ENCODE data around the gene VRK2. TPM values are rescaled to one million over a fixed set of nuclear protein-coding genes. Genes with fewer than 3 reads are reported as not detected.
A peak's percentile ranks its signal among the peaks of the same experiment; 100 is the strongest.

VRK2 gene
- total and polyA plus RNA-seq, 2 experiments from 2014 or later: 19.0 to 22.5 TPM

GRCh38 chr2:58204195-58204959, 157.8 kb downstream of the VRK2 start:
- TF ChIP-seq STAT1 (IDR thresholded peaks at IDR 0.05; ENCODE audit: unreplicated experiment) (no peak), JUNB (IDR thresholded peaks at IDR 0.05; ENCODE audit: unreplicated experiment) (no peak), ZNF331 (CRISPR knock-in tag; IDR thresholded peaks at IDR 0.05; ENCODE audit: low read depth) (no peak), CREB1 (CRISPR knock-in tag; IDR thresholded peaks at IDR 0.05; ENCODE audit: low read depth) (no peak), ZNF114 (CRISPR knock-in tag; IDR thresholded peaks at IDR 0.05) (no peak), NANOG (IDR thresholded peaks at IDR 0.05; ENCODE audit: borderline replicate concordance) (no peak), EZH2phosphoT487 (IDR thresholded peaks at IDR 0.05; ENCODE audit: unreplicated experiment) (no peak), POLR2AphosphoS5 (IDR thresholded peaks at IDR 0.05; ENCODE audit: low read depth) (no peak), EZH2 (IDR thresholded peaks at IDR 0.05; ENCODE audit: low read depth, unreplicated experiment) (no peak)
- TF ChIP-seq, protein P1, sequence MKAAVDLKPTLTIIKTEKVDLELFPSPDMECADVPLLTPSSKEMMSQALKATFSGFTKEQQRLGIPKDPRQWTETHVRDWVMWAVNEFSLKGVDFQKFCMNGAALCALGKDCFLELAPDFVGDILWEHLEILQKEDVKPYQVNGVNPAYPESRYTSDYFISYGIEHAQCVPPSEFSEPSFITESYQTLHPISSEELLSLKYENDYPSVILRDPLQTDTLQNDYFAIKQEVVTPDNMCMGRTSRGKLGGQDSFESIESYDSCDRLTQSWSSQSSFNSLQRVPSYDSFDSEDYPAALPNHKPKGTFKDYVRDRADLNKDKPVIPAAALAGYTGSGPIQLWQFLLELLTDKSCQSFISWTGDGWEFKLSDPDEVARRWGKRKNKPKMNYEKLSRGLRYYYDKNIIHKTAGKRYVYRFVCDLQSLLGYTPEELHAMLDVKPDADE (IDR thresholded peaks at IDR 0.05): no peak
- TF ChIP-seq, protein P2, sequence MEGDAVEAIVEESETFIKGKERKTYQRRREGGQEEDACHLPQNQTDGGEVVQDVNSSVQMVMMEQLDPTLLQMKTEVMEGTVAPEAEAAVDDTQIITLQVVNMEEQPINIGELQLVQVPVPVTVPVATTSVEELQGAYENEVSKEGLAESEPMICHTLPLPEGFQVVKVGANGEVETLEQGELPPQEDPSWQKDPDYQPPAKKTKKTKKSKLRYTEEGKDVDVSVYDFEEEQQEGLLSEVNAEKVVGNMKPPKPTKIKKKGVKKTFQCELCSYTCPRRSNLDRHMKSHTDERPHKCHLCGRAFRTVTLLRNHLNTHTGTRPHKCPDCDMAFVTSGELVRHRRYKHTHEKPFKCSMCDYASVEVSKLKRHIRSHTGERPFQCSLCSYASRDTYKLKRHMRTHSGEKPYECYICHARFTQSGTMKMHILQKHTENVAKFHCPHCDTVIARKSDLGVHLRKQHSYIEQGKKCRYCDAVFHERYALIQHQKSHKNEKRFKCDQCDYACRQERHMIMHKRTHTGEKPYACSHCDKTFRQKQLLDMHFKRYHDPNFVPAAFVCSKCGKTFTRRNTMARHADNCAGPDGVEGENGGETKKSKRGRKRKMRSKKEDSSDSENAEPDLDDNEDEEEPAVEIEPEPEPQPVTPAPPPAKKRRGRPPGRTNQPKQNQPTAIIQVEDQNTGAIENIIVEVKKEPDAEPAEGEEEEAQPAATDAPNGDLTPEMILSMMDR (conservative IDR thresholded peaks at IDR 0.05; ENCODE audit: low read depth in 2 of 2): no peak
- TF ChIP-seq, protein P3, sequence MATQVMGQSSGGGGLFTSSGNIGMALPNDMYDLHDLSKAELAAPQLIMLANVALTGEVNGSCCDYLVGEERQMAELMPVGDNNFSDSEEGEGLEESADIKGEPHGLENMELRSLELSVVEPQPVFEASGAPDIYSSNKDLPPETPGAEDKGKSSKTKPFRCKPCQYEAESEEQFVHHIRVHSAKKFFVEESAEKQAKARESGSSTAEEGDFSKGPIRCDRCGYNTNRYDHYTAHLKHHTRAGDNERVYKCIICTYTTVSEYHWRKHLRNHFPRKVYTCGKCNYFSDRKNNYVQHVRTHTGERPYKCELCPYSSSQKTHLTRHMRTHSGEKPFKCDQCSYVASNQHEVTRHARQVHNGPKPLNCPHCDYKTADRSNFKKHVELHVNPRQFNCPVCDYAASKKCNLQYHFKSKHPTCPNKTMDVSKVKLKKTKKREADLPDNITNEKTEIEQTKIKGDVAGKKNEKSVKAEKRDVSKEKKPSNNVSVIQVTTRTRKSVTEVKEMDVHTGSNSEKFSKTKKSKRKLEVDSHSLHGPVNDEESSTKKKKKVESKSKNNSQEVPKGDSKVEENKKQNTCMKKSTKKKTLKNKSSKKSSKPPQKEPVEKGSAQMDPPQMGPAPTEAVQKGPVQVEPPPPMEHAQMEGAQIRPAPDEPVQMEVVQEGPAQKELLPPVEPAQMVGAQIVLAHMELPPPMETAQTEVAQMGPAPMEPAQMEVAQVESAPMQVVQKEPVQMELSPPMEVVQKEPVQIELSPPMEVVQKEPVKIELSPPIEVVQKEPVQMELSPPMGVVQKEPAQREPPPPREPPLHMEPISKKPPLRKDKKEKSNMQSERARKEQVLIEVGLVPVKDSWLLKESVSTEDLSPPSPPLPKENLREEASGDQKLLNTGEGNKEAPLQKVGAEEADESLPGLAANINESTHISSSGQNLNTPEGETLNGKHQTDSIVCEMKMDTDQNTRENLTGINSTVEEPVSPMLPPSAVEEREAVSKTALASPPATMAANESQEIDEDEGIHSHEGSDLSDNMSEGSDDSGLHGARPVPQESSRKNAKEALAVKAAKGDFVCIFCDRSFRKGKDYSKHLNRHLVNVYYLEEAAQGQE (IDR thresholded peaks at IDR 0.05; ENCODE audit: unreplicated experiment): no peak
- TF ChIP-seq, protein P4, sequence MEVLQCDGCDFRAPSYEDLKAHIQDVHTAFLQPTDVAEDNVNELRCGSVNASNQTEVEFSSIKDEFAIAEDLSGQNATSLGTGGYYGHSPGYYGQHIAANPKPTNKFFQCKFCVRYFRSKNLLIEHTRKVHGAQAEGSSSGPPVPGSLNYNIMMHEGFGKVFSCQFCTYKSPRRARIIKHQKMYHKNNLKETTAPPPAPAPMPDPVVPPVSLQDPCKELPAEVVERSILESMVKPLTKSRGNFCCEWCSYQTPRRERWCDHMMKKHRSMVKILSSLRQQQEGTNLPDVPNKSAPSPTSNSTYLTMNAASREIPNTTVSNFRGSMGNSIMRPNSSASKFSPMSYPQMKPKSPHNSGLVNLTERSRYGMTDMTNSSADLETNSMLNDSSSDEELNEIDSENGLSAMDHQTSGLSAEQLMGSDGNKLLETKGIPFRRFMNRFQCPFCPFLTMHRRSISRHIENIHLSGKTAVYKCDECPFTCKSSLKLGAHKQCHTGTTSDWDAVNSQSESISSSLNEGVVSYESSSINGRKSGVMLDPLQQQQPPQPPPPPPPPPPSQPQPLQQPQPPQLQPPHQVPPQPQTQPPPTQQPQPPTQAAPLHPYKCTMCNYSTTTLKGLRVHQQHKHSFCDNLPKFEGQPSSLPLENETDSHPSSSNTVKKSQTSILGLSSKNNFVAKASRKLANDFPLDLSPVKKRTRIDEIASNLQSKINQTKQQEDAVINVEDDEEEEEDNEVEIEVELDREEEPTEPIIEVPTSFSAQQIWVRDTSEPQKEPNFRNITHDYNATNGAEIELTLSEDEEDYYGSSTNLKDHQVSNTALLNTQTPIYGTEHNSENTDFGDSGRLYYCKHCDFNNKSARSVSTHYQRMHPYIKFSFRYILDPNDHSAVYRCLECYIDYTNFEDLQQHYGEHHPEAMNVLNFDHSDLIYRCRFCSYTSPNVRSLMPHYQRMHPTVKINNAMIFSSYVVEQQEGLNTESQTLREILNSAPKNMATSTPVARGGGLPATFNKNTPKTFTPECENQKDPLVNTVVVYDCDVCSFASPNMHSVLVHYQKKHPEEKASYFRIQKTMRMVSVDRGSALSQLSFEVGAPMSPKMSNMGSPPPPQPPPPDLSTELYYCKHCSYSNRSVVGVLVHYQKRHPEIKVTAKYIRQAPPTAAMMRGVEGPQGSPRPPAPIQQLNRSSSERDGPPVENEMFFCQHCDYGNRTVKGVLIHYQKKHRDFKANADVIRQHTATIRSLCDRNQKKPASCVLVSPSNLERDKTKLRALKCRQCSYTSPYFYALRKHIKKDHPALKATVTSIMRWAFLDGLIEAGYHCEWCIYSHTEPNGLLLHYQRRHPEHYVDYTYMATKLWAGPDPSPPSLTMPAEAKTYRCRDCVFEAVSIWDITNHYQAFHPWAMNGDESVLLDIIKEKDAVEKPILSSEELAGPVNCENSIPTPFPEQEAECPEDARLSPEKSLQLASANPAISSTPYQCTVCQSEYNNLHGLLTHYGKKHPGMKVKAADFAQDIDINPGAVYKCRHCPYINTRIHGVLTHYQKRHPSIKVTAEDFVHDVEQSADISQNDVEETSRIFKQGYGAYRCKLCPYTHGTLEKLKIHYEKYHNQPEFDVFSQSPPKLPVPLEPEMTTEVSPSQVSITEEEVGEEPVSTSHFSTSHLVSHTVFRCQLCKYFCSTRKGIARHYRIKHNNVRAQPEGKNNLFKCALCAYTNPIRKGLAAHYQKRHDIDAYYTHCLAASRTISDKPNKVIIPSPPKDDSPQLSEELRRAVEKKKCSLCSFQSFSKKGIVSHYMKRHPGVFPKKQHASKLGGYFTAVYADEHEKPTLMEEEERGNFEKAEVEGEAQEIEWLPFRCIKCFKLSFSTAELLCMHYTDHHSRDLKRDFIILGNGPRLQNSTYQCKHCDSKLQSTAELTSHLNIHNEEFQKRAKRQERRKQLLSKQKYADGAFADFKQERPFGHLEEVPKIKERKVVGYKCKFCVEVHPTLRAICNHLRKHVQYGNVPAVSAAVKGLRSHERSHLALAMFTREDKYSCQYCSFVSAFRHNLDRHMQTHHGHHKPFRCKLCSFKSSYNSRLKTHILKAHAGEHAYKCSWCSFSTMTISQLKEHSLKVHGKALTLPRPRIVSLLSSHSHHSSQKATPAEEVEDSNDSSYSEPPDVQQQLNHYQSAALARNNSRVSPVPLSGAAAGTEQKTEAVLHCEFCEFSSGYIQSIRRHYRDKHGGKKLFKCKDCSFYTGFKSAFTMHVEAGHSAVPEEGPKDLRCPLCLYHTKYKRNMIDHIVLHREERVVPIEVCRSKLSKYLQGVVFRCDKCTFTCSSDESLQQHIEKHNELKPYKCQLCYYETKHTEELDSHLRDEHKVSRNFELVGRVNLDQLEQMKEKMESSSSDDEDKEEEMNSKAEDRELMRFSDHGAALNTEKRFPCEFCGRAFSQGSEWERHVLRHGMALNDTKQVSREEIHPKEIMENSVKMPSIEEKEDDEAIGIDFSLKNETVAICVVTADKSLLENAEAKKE (CRISPR knock-in tag; IDR thresholded peaks at IDR 0.05): no peak
- Histone ChIP-seq H3K4me2 (no peak overlapping the region), H3F3A (replicated peaks; ENCODE audit: low read depth) (no peaks in the 10 kb centered on the region), H4K20me1 (replicated peaks; ENCODE audit: insufficient read depth) (no peaks in the 10 kb centered on the region), H3K27me3 (ENCODE audit: insufficient read depth) (no peaks in the 10 kb centered on the region), H2AFZ (no peak overlapping the region), H3K4me1 (ENCODE audit: insufficient read depth) (peaks cover 7% of the 10 kb centered on the region; the same call in 1 of the 2 replicates), H3K27ac (ENCODE audit: low read depth) (no peak overlapping the region), H3K4me3 (no peak overlapping the region), H3K9me2 (ENCODE audit: insufficient read depth) (no peaks in the 10 kb centered on the region), H3K79me2 (replicated peaks; ENCODE audit: insufficient read depth) (no peaks in the 10 kb centered on the region; the same call in 1 of the 2 replicates), H3K36me3 (ENCODE audit: insufficient read depth) (peaks cover 4% of the 10 kb centered on the region; the same call in 1 of the 2 replicates)
- Mint-ChIP-seq H3K36me3 (ENCODE audit: low read depth) (peaks cover 19% of the 10 kb centered on the region; the same call in 2 of the 3 replicates), H3K9me3 (no peaks in the 10 kb centered on the region), H3K27ac (0 out of 2 replicates have a peak overlapping the region, but pooled peaks have one; percentile 12), H3K27me3 (ENCODE audit: insufficient read depth, low read depth, poor library complexity) (no peaks in the 10 kb centered on the region), H3K4me3 (no peak overlapping the region), H3K4me1 (peaks cover 31% of the 10 kb centered on the region)
- DNase-seq (ENCODE audit: low spot score) (no peak), ATAC-seq (no peak)

All from GM23338 (cell line).